ENCODE measurements around the gene F10. TPM values are rescaled to one million over a fixed set of nuclear protein-coding genes. Genes with fewer than 3 reads are reported as not detected.

The F10 gene
- polyA plus RNA-seq, 1 donor from 2014 or later = not detected

- Histone ChIP-seq H3K4me2 (ENCODE audit: low read length) (no peak within 1 kb of the TSS), H3K9me3 (ENCODE audit: low read length) (peaks cover 7% of the 10 kb centered on the region), H3K36me3 (ENCODE audit: insufficient read depth, low read length) (no peaks in the 10 kb centered on the region), H3K27ac (ENCODE audit: low read length) (no peak within 1 kb of the TSS), H4K20me1 (ENCODE audit: insufficient read depth) (no peaks in the 10 kb centered on the region), H3F3A (ENCODE audit: insufficient read depth, low read length, poor library complexity, severe bottlenecking) (no peaks in the 10 kb centered on the region), H3K9ac (ENCODE audit: low read length) (no peak within 1 kb of the TSS), H3K4me3 (ENCODE audit: low read length) (no peak within 1 kb of the TSS), H3K9me2 (ENCODE audit: insufficient read depth, low read length) (no peaks in the 10 kb centered on the region), H2AFZ (ENCODE audit: low read depth, low read length) (no peak within 1 kb of the TSS), H3K27me3 (ENCODE audit: insufficient read depth, low read depth, low read length) (peaks cover 12% of the 10 kb centered on the region), H3K79me2 (replicated peaks; ENCODE audit: insufficient read depth, low read length) (no peaks in the 10 kb centered on the region)
- no peak for TF ChIP-seq POLR2AphosphoS5 (IDR thresholded peaks at IDR 0.05)
- no peak for TF ChIP-seq REST (IDR thresholded peaks at IDR 0.05; ENCODE audit: borderline replicate concordance)
- no peak for TF ChIP-seq CTCF (IDR thresholded peaks at IDR 0.05; ENCODE audit: poor library complexity, severe bottlenecking)
- no peak for TF ChIP-seq EZH2 (IDR thresholded peaks at IDR 0.05; ENCODE audit: borderline replicate concordance, insufficient read depth, low read length, poor library complexity, severe bottlenecking)
- TF ChIP-seq RAD21 (conservative IDR thresholded peaks at IDR 0.05) = no peak
- no peak for TF ChIP-seq SMC3 (conservative IDR thresholded peaks at IDR 0.05; ENCODE audit: poor library complexity)
- no peak for TF ChIP-seq TAF1 (IDR thresholded peaks at IDR 0.05; ENCODE audit: low read depth)
- no peak for TF ChIP-seq EP300 (conservative IDR thresholded peaks at IDR 0.05; ENCODE audit: poor library complexity, severe bottlenecking)
- TF ChIP-seq MXI1 (conservative IDR thresholded peaks at IDR 0.05; ENCODE audit: poor library complexity, severe bottlenecking) = no peak
Measured at GRCh38 chr13:113105032-113105920, 17.3 kb upstream of the F10 start, which contains the start of gene F7. Gene F7, plus strand, starts transcription at chr13:113105791. Its CDS starts 51 bp downstream, at chr13:113105842.

GRCh38 chr13:113105921-113106452 is 16.6 kb upstream of the F10 start:
- Histone ChIP-seq H3K9ac (ENCODE audit: low read length) (no peak overlapping the region), H3K79me2 (replicated peaks; ENCODE audit: insufficient read depth, low read length) (no peaks in the 10 kb centered on the region), H3K4me2 (ENCODE audit: low read length) (no peak overlapping the region), H3K27ac (ENCODE audit: low read length) (no peak overlapping the region), H3K36me3 (ENCODE audit: insufficient read depth, low read length) (no peaks in the 10 kb centered on the region), H3F3A (ENCODE audit: insufficient read depth, low read length, poor library complexity, severe bottlenecking) (no peaks in the 10 kb centered on the region), H3K4me3 (ENCODE audit: low read length) (no peak overlapping the region), H3K27me3 (ENCODE audit: insufficient read depth, low read depth, low read length) (peaks cover 19% of the 10 kb centered on the region), H3K9me2 (ENCODE audit: insufficient read depth, low read length) (no peaks in the 10 kb centered on the region), H3K9me3 (ENCODE audit: low read length) (peaks cover 7% of the 10 kb centered on the region), H2AFZ (ENCODE audit: low read depth, low read length) (no peak overlapping the region), H4K20me1 (ENCODE audit: insufficient read depth) (no peaks in the 10 kb centered on the region)
- TF ChIP-seq MXI1 (conservative IDR thresholded peaks at IDR 0.05; ENCODE audit: poor library complexity, severe bottlenecking) = no peak
- no peak for TF ChIP-seq REST (IDR thresholded peaks at IDR 0.05; ENCODE audit: borderline replicate concordance)
- TF ChIP-seq POLR2AphosphoS5 (IDR thresholded peaks at IDR 0.05) = no peak
- TF ChIP-seq EZH2 (IDR thresholded peaks at IDR 0.05; ENCODE audit: borderline replicate concordance, insufficient read depth, low read length, poor library complexity, severe bottlenecking) = no peak
- TF ChIP-seq EP300 (conservative IDR thresholded peaks at IDR 0.05; ENCODE audit: poor library complexity, severe bottlenecking) = no peak
- TF ChIP-seq RAD21 (conservative IDR thresholded peaks at IDR 0.05) = no peak
- TF ChIP-seq TAF1 (IDR thresholded peaks at IDR 0.05; ENCODE audit: low read depth) = no peak
- no peak for TF ChIP-seq SMC3 (conservative IDR thresholded peaks at IDR 0.05; ENCODE audit: poor library complexity)
- no peak for TF ChIP-seq CTCF (IDR thresholded peaks at IDR 0.05; ENCODE audit: poor library complexity, severe bottlenecking)

Measured in neural cell (in vitro differentiated cells).